Fibroblast of pulmonary artery (primary cell): Measurements from ENCODE around the gene TRIM63.
"Not testable (repeated sequence)": the region's sequence is repeated elsewhere in the genome, so short reads cannot be mapped to it uniquely, and the experiment has no call there.

Experiments
- DNase-seq: peaks from one replicate; pipeline ENCODE4 v3.0.0-alpha.2; 2010; ENCODE audit warnings: low read depth
- H3K4me3 ChIP-seq: replicated peaks from 2 replicates; pipeline ENCODE4 v1.5.1; 2011; ENCODE audit warnings: low read depth, mild to moderate bottlenecking, control low read depth, low read length, moderate library complexity
- CTCF ChIP-seq: IDR thresholded peaks from 2 replicates; pipeline ENCODE4 v1.5.1; 2011; ENCODE audit warnings: mild to moderate bottlenecking, control low read depth, low read length, inconsistent platforms; ENCODE audit errors: missing control alignments

Gene TRIM63

GRCh38 chr1:26109229-26110164 is 42.1 kb upstream of the TRIM63 start:
- DNase-seq, result no peak
- no peak overlapping the region for H3K4me3 ChIP-seq
- no peak for TF ChIP-seq CTCF

GRCh38 chr1:26105226-26105548 is 37.8 kb upstream of the TRIM63 start:
- not testable (repeated sequence) for H3K4me3 ChIP-seq, DNase-seq

GRCh38 chr1:26102526-26102925 is 35.1 kb upstream of the TRIM63 start:
- H3K4me3 ChIP-seq, result no peak overlapping the region
- DNase-seq, result peak; percentile 41
- no peak for TF ChIP-seq CTCF

- no peak for DNase-seq
- H3K4me3 ChIP-seq, result no peak overlapping the region
These were observed 34.7 kb upstream of the TRIM63 start for GRCh38 chr1:26102119-26102518.

GRCh38 chr1:26100204-26100603 is 32.8 kb upstream of the TRIM63 start:
- H3K4me3 ChIP-seq, DNase-seq: not testable (repeated sequence)

More at GRCh38 chr1:26102119-26102518, 34.7 kb upstream of the TRIM63 start:
- TF ChIP-seq CTCF, result no peak

- no peak overlapping the region for H3K4me3 ChIP-seq
- no peak for DNase-seq
- no peak for TF ChIP-seq CTCF
These were observed 32.4 kb upstream of the TRIM63 start for GRCh38 chr1:26099780-26100179.

GRCh38 chr1:26098602-26099001 is 31.2 kb upstream of the TRIM63 start:
- no peak for TF ChIP-seq CTCF
- no peak overlapping the region for H3K4me3 ChIP-seq
- no peak for DNase-seq

- DNase-seq, result peak; percentile 35
- H3K4me3 ChIP-seq, result no peak overlapping the region
- no peak for TF ChIP-seq CTCF
These were observed 30.3 kb upstream of the TRIM63 start for GRCh38 chr1:26097696-26098095.
